Mucosa of stomach (tissue), 1 donor: ENCODE measurements around the gene HSPA8.

Source experiments
- H3K27me3 ChIP-seq: one replicate; pipeline ENCODE4 v1.7.0; 2013; ENCODE audit warnings: mild to moderate bottlenecking, low read length; ENCODE audit not compliant: control insufficient read depth, insufficient read depth
- H3K36me3 ChIP-seq: one replicate; pipeline ENCODE4 v1.7.0; 2013; ENCODE audit warnings: low read length; ENCODE audit not compliant: control insufficient read depth, insufficient read depth
- H3K4me1 ChIP-seq: one replicate; pipeline ENCODE4 v1.7.0; 2013; ENCODE audit warnings: mild to moderate bottlenecking, low read length; ENCODE audit not compliant: control insufficient read depth, insufficient read depth
- H3K4me3 ChIP-seq: one replicate; pipeline ENCODE4 v1.7.0; 2013; ENCODE audit warnings: low read length
- H3K9ac ChIP-seq: one replicate; pipeline ENCODE4 v1.7.0; 2013; ENCODE audit warnings: mild to moderate bottlenecking, low read length, moderate library complexity
- H3K9me3 ChIP-seq: one replicate; pipeline ENCODE4 v1.7.0; 2013; ENCODE audit warnings: mild to moderate bottlenecking, low read length, moderate library complexity; ENCODE audit not compliant: control insufficient read depth
- donor health status: Pancreatic carcinoma.

Gene HSPA8

DNA sequence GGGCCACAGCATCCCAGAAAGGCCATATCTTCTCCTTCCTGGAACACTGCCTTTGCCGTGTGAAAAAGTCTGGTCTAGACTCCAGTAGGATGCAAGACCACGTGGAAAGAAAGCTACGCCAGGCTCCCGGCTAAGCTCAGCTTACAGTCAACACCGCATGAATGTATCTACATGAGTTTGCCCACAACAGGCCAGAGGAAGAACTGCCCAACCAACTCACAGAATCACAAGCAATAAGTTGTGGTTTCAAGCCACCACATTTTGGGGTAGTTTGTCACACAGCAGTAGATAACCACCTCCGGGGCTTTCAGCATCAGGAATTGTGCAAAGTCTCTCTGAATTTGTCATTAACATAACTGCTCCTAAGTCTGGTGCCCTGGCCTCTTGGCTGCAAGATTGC lies 27.3 kb downstream of the HSPA8 start:
- H3K27me3 ChIP-seq = no peaks in the 10 kb centered on the region
- no peak overlapping the region for H3K9ac ChIP-seq
- H3K9me3 ChIP-seq = no peaks in the 10 kb centered on the region
- no peak overlapping the region for H3K4me3 ChIP-seq
- no peaks in the 10 kb centered on the region for H3K36me3 ChIP-seq
- no peaks in the 10 kb centered on the region for H3K4me1 ChIP-seq

DNA sequence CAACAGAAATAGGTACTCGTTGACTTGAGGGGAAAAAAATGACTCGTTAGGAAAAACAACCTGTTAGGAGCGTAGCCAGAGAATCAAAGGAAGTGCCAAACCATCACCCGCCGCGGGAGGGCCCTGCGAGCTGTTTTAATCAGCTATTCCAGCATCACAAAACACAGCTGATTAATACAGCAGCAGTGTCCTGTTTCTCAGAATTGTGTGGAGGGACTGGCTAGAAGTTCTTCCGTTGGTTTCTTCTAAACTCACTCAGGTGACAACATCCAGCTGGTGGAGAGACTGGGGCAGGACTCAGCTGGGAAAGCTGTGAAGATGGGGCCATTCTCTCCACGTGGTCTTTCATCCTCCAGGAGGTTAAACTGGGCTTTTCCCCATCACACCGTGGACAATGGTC lies 28.0 kb downstream of the HSPA8 start:
- H3K9me3 ChIP-seq = no peaks in the 10 kb centered on the region
- no peak overlapping the region for H3K9ac ChIP-seq
- no peak overlapping the region for H3K4me3 ChIP-seq
- H3K4me1 ChIP-seq = no peaks in the 10 kb centered on the region
- no peaks in the 10 kb centered on the region for H3K27me3 ChIP-seq
- no peaks in the 10 kb centered on the region for H3K36me3 ChIP-seq

DNA sequence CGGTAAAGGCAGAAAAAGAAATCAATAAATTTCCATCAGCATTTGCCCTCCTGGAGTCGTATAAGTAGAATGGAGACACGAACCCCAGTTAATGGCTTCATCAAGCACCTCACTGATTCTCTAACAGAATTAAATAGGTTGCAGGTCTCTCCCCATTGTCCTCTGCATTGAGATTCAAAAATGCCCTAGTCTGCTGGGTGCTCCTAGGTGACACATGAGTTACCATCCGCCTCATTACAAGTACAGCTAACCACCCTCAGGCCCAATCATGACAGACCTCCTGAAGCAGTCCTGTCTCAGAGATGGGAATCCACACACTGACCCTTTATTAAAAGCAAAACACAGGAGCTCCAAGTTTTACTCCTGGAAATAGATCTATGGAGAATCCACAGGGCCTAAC lies 31.4 kb downstream of the HSPA8 start:
- H3K9me3 ChIP-seq = no peaks in the 10 kb centered on the region
- no peak overlapping the region for H3K4me3 ChIP-seq
- H3K27me3 ChIP-seq = no peaks in the 10 kb centered on the region
- H3K9ac ChIP-seq = no peak overlapping the region
- no peaks in the 10 kb centered on the region for H3K4me1 ChIP-seq
- no peaks in the 10 kb centered on the region for H3K36me3 ChIP-seq

DNA sequence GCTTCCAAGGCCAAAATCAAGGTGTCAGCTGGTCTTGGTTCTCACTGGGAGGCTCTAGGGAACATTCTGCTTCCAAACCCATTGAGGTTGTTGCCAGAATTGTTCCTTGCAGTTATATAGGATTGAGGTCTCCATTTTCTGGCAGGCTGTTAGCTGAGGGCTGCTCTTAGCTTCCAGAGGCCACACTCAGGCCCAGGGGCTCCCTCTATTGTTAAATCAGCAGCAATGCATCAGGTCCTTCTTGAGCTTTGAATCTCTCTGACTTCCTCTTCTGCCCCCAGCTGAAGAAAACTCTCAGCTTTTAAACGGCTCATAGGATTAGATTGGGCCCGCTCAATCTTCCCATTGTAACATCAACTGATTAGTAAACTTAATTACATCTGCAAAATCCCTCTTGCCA lies 41.0 kb downstream of the HSPA8 start:
- Histone ChIP-seq H3K36me3 (no peaks in the 10 kb centered on the region), H3K4me3 (no peak overlapping the region), H3K9me3 (no peaks in the 10 kb centered on the region), H3K4me1 (peaks cover 6% of the 10 kb centered on the region), H3K27me3 (no peaks in the 10 kb centered on the region), H3K9ac (no peak overlapping the region)

DNA sequence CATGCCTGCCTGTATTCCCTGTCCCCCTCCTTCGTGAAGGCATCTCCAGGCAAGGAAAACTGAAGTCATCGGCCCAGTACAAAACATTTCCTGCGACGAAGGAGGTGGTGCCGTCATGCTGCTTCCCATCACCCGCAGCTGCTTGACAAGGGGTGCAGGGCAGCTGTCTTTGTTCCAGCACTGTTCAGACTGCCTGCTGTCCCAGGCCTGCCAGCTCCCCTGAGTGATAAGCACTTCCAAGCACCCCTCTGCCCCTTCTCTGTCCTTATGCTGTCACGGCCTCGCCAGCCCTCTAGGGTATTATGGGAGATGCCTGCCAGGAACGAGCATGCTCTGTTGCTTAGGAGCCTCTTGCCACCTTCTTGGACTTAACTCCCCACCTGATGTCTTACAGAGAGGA lies 43.2 kb downstream of the HSPA8 start:
- peaks cover 6% of the 10 kb centered on the region for H3K4me1 ChIP-seq
- H3K9ac ChIP-seq = no peak overlapping the region
- no peaks in the 10 kb centered on the region for H3K27me3 ChIP-seq
- H3K4me3 ChIP-seq = no peak overlapping the region
- H3K36me3 ChIP-seq = no peaks in the 10 kb centered on the region
- H3K9me3 ChIP-seq = no peaks in the 10 kb centered on the region

DNA sequence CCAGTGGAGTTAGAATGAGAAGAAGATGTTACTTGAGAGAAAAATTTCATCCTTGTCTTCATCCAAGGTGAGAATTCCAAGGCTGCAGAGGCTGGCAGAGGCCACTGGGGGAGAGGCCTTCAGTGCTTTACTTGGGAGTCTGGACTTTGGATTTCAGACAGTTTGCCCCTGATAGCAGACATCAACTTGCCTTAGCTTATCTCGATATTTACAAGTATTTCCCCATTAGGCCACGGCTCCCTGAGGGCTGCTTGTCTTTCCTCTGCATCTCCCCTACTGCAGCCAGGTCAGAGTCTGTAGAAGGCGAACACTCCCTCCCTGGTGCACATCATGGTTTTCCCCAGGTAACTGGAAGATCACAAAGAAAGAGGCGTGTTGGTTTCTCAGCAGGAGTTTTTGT lies 50.4 kb downstream of the HSPA8 start:
- Histone ChIP-seq H3K27me3 (no peaks in the 10 kb centered on the region), H3K9me3 (no peaks in the 10 kb centered on the region)

More for the DNA sequence above, 50.4 kb downstream of the HSPA8 start:
- H3K36me3 ChIP-seq = no peaks in the 10 kb centered on the region
- no peaks in the 10 kb centered on the region for H3K4me1 ChIP-seq
- no peak overlapping the region for H3K9ac ChIP-seq
- H3K4me3 ChIP-seq = no peak overlapping the region
